Endothelial cell of hepatic sinusoid (primary cell): ENCODE results near the gene TBXA2R.
"Not testable (repeated sequence)": the region's sequence is repeated elsewhere in the genome, so short reads cannot be mapped to it uniquely, and the experiment has no call there.

Source experiments
- in situ Hi-C: cut with HindIII; loops from 2 replicates; pipeline ENCODE4 v1.10.0; 2017; ENCODE audit warnings: low sequenced_read_pairs

Gene TBXA2R

DNA sequence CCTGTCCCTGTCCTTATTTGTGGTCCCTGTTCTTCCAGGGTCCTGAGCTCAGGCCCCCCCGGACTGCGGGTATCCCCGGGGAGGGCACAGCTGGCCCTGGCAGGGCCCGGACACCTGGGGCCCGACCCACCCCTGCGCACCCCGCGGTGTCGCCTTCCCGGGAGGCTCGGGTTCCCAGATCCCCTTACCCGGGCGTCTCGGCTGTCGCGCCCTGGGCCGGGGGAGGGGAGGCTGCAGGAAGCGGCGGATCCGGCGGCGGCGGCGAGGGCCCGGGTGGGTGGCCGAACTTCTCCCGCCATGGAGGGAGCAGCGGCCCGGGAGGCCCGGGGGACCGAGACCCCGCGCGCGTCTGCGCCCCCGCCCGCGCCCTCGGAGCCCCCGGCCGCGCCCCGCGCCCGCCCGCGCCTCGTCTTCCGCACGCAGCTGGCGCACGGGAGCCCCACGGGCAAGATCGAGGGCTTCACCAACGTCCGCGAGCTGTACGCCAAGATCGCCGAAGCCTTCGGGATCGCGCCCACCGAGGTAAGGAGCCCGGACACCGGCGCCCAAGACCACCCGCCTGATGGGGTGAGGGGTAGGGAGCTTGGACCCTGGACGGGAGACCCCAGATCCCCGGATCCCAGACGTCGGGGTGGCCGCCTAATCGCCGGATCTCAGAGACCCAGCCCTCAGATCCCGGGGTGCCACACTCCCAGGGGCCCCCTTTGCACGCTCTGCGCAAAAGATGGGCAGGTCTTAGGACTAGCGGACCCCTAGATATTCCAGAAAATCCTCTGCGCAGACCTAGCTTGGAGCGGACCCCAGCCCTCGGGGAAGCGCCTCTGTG is 21.2 kb downstream of the TBXA2R start, which contains the start of gene GIPC3:
GIPC3 (plus strand) TSS at position 178 of the 826 bp plus-strand sequence; CDS start at position 298, 120 bp downstream.
- in situ Hi-C loops, result no loop called here

DNA sequence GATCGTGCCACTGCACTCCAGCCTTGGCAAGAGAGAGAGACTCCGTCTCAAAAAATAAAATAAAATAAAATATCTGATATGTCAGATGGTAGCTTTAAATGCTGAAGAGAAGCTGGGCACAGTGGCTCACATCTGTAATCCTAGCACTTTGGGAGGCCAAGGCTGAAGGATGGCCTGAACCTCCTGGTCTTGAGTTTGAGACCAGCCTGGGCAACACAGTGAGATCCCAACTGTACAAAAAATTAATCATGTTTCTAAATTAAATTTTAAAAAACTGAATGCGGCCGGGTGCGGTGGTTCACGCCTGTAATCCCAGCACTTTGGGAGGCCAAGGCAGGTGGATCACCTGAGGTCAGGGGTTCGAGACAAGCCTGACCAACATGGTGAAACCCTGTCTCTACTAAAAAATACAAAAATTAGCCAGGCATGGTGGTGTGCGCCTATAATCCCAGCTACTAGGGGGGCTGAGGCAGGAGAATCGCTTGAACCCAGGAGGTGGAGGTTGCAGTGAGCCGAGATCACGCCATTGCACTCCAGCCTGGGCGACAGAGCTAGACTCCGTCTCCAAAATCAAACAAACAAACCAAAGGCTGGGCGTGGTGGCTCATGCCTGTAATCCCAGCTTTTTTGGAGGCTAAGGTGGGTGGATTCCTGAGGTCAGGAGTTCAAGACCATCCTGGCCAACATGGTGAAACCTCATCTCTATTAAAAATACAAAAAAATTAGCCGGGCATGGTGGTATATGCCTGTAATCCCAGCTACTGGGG is 22.5 kb downstream of the TBXA2R start:
- in situ Hi-C loops, result not testable (repeated sequence)

DNA sequence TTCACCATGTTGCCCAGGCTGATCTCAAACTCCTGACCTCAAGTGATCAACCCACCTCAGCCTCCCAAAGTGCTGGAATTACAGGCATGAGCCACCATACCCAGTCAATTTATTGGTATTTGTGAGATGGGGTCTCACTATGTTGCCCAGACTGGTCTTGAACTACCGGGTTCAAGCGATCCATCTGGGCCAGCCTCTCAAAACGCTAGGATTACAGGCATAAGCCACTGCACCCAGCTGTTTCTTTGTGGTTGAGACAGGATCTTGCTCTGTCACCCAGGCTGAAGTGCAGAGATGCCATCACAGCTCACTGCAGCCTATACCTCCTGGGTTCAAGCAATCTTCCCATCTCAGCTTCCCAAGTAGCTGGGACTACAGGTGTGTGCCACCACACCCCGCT is 24.9 kb downstream of the TBXA2R start:
- in situ Hi-C loops, result not testable (repeated sequence)

DNA sequence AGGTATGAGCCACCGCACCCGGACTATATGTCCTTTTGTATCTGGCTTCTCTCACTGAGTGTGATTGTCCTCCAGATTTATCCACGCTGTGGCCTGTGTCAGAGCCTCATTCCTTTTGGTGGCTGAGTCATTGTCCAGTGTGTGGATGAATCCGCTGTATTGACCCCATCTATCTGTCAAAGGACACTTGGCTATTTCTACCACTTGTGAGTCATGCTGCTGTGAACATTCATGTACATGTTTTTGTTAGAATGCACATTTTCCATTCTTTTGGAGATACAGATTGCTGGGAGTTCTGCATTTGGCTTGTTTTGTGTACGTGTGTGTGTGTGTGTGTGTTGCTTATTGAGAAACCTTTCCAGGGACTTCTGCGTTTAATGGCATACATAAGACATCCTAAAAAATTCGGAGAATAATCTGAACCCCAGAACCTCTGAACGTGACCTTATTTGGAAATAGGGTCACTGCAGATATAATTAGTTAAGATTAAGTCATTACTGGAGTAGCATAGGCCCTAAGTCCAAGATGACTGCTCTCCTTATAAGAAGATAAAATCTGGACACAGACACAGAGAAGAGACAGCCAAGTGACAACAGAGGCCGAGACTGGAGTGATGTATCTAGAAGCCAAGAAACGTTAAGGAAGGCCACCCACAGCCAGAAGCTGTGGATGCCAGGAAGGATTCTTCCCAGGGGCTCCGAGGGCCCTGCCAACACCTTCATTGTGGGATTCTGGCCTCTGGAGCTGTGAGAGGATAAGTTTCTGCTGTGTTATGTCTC is 26.3 kb downstream of the TBXA2R start:
- in situ Hi-C loops, result no loop called here

DNA sequence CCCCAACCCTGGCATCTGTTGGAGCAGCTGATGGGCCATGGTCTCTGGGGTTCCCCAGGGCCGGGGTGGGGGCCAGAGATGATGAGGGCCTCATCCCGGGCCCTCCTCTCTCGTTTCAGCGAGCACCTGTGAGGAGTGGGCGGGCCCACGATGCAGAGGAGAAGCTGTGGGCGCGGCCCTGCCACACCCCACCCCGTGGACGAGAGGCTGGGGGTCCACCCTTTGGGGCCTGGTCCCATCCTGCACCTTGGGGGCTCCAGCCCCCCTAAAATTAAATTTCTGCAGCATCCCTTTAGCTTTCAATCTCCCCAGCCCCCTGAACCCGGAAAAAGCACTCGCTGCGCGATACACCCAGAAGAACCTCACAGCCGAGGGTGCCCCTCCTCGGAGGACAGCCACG is 28.3 kb downstream of the TBXA2R start:
- in situ Hi-C loops, result loop anchor here (5.0 kb wide), 3 partner anchors 41 to 74 kb away; partner anchors contain the start of gene TEKTIP1

DNA sequence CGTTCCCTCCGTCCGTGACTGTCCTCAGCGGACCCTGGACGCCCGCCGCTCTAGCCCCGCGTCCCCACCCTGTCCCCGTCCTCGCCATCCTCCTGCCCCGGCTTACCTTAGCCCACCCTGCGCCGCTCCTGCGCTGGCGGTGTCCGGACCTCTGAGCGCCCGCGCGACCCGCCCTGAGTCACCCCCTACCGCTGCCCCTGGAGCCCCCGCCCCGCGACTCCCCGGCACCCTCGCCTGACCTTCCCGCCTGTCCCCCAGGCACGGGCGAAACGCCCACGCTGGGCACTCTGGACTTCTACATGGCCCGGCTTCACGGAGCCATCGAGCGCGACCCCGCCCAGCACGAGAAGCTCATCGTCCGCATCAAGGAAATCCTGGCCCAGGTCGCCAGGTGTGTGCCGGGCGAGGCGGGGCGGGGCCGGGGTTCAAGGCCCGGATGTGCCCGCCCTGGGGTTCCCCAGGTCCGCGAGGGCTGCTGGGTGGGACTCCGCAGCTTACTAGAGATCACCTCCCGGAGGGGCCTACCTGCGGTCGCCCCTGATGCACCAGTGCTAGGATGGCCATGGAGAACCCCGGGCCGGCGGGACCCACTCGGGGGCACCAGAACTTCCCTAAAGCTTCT is 28.8 kb downstream of the TBXA2R start:
- in situ Hi-C loops, result loop anchor here (5.0 kb wide), 3 partner anchors 41 to 74 kb away; partner anchors contain the start of gene TEKTIP1

DNA sequence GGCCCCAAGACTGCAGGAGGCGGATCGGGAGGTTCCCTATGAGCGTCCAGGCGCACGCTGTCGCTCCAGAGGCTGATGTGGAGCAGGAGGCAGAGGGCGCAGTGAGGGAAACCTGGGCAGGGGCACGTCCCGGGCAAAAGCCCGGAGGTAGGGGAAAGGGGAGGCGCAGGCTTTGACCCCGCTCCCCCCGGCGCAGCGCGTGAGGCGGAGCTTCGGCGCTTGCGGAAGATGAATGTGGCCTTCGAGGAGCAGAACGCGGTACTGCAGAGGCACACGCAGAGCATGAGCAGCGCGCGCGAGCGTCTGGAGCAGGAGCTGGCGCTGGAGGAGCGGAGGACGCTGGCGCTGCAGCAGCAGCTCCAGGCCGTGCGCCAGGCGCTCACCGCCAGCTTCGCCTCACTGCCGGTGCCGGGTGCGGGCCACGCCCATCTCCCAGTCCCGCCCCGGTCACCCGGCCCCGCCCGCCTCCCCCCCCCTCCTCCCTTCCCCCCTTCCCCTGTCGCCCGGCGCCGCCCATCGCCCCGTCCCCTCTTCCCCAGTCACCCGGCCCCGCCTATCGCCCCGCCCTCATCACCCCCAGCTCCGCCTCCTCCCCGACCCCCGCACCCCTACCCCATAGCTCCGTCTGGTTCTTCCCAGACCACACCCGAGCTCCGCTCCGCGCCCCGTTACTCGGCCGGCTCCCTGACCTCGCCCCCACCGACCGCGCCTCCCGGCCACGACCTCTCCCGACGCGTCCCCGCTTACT is 29.8 kb downstream of the TBXA2R start:
- in situ Hi-C loops, result loop anchor here (5.0 kb wide), 3 partner anchors 40 to 75 kb away; partner anchors contain the start of gene TEKTIP1

DNA sequence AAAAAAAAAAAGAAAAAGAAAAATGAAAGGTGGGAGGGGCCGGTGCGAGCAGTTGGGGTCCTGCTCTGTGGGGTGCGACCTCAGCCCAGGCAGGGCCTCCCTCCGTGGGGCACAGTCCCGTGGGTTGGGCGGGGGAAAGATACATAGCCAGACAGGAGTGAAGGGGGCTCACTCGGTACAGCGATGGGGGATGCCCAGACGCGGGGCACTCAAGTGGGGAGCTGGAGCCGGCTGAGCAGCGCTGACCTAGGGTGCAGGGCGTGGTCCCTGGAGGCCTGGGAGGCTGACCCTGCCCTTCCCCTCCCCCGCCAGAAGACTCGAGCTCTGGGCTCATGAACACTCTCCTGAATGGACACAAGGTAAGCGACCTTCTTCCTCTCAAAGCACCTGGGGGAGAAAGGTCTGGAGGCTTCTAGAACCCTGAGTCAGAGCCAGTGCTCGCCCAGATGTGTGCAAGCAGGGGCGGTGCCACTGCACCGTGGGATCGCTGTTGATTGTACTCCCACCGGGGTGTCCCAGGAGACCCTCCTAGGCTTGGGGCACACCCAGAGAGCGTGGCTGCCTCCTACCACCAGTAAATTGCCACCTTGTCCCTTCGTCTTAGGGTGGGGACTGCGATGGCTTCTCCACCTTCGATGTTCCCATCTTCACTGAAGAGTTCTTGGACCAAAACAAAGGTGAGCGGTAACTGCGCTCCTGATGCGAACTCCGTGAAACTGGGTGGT is 30.6 kb downstream of the TBXA2R start:
- in situ Hi-C loops, result loop anchor here (5.0 kb wide), 3 partner anchors 39 to 76 kb away; partner anchors contain the start of gene TEKTIP1

DNA sequence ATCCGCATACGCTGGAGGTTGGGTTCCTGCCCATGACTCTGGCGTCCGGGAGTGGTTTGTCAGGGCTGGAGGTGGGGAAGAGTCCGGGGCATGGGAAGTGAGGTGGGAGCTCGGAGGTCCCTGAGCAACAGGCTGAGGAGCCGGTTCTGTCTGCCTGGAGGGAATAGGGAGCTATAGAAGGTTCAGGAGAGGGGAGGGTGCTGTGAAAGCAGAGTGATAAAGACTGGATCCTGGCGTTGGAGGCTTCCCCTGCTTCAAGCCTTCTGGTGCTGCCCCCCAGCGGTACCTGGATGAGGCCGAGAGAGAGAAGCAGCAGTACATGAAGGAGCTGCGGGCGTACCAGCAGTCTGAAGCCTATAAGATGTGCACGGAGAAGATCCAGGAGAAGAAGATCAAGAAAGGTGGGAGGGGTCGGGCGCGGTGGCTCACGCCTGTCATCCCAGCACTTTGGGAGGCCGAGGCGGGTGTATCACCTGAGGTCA is 31.4 kb downstream of the TBXA2R start:
- in situ Hi-C loops, result loop anchor here (5.0 kb wide), 3 partner anchors 38 to 77 kb away; partner anchors contain the start of gene TEKTIP1

DNA sequence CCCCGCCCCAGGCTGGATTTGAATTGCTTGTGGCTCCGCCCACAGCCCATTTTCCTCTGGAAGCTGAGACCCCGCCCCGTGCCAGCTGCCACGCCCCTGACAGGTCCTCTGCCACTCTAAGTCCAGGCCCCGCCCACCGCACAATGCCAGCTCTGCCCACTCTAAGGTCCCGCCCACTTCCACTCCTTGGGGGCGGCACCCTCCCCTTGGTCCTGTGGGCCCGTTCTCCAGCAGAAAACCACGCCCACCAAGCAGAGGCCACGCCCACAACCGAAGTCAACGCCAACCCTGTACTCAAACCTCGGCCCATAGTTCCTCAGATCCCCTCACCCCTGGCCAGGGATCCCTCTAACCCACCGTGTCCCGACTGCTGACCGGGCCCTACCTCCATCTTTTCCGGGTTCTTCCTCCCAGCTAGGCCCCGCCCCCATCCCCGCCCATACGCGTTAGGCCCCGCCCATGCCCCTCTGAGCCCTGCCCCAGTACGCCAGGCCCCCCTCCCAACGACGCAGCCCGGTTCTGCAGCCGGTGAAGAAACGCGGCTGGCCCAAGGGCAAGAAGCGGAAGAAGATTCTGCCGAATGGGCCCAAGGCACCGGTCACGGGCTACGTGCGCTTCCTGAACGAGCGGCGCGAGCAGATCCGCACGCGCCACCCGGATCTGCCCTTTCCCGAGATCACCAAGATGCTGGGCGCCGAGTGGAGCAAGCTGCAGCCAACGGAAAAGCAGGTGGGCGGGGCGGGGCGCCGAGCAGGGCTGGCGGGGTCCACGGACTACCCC is 32.6 kb downstream of the TBXA2R start:
- in situ Hi-C loops, result no loop called here

DNA sequence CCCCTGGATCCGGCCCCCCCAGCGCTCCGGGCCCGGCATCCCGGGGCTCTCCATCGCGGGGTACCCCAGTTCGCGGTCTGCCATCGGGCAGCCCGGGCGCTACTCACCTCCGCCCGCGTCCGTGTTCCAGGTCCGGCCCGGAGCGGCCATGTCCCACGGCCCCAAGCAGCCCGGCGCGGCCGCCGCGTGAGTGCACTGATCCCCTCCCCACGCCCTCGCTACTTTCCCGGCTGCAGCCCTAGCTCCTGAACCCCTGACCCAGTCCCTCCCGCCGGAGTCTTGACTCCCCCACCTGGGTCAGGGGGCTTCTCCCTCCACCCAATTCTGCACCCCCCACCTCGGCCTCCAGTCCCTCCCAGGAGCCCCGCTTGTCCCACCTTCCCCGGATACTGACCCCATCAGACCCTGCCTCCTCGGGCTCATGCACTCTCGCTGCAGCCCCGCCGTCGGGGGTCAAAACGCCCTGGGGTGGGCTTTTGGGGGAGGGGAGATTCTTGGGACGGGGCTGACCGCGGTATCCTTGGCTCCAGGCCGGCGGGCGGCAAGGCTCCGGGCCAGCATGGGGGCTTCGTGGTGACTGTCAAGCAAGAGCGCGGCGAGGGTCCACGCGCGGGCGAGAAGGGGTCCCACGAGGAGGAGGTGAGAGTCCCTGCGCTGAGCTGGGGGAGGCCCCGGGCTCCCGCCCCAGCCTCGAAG is 33.4 kb downstream of the TBXA2R start:
- in situ Hi-C loops, result no loop called here

DNA sequence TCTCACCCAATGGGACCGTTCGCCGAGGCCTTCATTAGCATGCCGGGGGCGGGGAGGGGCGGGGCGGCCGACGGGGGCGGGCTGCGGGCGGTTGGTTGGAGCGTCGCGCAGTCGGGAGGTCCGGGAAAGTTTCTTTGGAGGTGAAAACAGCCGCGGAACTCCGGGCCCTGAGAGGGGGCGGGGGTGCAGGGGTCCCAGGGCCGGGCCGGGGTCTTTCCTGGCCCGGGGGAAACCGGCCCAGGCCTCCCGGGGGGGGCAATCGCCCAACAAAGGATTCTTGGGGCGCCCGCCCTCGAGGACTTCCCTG is 33.9 kb downstream of the TBXA2R start, which contains the start of gene HMG20B:
HMG20B (plus strand) TSS at position 90 of the 307 bp plus-strand sequence. CDS start 366 bp downstream, outside the sequence.
- in situ Hi-C loops, result no loop called here

DNA sequence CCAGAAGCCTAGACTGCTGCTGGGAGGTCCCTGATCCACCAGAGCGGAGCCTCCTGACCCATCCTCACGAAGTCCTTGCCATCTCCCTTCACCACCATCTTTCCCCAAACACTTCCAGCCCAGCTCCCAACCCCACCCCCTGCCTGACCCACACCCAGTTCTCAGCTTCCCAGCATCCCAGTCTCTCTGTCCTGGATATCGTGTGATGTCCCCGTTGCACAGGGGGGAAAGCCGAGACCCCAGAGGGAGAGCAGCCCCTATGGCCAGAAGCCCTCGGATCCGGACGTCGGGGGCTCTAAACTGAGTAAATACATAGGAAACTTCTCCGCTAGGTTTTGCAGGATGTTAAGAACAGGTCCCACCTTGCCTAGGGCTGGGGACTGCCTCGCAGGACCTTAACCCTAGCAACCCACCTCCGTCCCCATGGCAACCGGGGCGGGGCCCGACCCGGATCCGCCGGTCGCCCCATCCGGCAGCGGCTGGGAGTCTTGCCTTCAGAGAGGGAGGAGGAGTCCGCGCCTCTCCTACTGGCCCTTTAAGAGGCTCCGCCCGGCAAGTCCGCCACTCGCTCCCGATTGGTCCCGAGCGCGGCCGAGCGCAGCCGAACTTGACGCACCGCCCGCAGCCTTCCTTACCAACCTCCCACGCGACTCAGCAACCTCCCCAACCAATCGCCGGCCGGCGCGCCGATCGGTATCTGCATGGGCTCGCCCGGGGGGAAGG is 34.4 kb downstream of the TBXA2R start:
- in situ Hi-C loops, result no loop called here

DNA sequence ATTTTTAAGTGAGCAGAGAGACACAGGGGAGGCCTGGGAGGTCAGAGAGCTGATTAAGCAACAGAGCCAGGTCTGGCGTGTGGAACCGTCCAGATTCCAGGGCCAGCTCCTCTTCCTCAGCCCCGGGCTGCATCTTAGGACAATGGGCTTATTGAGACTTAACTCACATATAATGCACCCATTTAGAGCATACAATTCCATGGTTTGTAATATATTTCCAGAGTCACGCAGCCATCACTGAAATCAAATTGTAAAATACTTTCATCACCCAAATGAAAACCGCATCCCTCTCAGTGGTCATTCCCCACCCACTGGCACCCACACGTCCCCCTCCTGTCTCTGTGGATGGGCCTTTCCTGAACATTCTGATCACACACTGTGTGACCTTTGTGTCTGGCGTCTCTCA is 36.1 kb downstream of the TBXA2R start:
- in situ Hi-C loops, result no loop called here

DNA sequence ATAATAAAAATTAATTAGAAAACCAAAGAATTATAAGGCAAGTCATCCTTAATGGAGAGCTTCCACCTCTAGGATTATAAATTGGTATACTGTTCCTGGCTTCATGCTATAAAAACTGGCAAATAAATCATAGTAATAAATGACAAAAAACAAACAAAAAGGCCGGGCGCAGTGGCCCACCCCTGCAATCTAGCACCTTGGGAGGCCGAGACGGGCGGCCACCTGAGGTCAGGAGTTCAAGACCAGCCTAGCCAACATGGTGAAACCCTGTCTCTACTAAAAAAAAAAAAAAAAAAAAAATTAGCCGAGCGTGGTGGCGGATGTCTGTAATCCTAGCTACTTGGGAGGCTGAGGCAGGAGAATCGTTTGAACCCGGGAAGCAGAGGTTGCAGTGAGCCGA is 36.6 kb downstream of the TBXA2R start:
- in situ Hi-C loops, result not testable (repeated sequence)

DNA sequence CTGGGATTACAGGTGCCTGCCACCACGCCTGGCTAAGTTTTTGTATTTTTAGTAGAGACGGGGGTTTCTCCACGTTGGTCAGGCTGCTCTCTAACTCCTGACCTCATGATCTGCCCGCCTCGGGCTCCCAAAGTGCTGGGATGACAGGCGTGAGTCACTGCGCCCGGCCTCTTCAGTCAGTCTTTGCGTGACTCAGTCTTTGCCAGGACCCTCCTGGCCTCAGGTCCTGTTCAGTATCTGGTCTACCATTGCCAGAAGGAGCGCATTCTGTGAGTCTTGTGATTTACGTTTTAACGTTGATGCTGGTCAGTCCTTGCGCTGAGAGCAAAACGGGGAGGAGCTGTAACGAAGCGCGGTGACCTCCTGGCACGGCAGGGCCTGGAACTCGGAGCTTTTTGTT is 41.5 kb downstream of the TBXA2R start:
- in situ Hi-C loops, result loop anchor here (10.0 kb wide), 1 partner anchor 260 kb away; no protein-coding TSS in a partner anchor
